DMS 273 (cell line): ENCODE results near the gene HEATR5B.
A peak's percentile ranks its signal among the peaks of the same experiment; 100 is the strongest.
"Not testable (repeated sequence)": the region's sequence is repeated elsewhere in the genome, so short reads cannot be mapped to it uniquely, and the experiment has no call there.

ENCODE experiments used
- DNase-seq: peaks from one replicate; lab custom pipeline; 2025; ENCODE audit not compliant: unreplicated experiment; lab: John Stamatoyannopoulos, UW

HEATR5B gene

GRCh38 chr2:36982467-36982866 lies 101.7 kb downstream of the HEATR5B start:
- no peak for DNase-seq

- no peak for DNase-seq
These were observed 102.3 kb downstream of the HEATR5B start for GRCh38 chr2:36981911-36982310.

- not testable (repeated sequence) for DNase-seq
These were observed 105.2 kb downstream of the HEATR5B start for GRCh38 chr2:36979007-36979406.

- DNase-seq: no peak
These were observed 108.1 kb downstream of the HEATR5B start for GRCh38 chr2:36976065-36976464.

GRCh38 chr2:36975306-36975705 lies 108.9 kb downstream of the HEATR5B start:
- no peak for DNase-seq

- no peak for DNase-seq
These were observed 110.9 kb downstream of the HEATR5B start for GRCh38 chr2:36973320-36973719.

- DNase-seq: no peak
These were observed 112.2 kb downstream of the HEATR5B start for GRCh38 chr2:36971990-36972389.

- DNase-seq: no peak
These were observed 116.8 kb downstream of the HEATR5B start for GRCh38 chr2:36967236-36967876.

GRCh38 chr2:36966370-36967235 lies 117.6 kb downstream of the HEATR5B start, which contains the start of gene STRN:
TSS of gene STRN (minus strand) at chr2:36966536. CDS start at chr2:36966463, 73 bp downstream.
- DNase-seq: peak; percentile 99

GRCh38 chr2:36965751-36966369 lies 118.3 kb downstream of the HEATR5B start:
- peak; percentile 71 for DNase-seq

GRCh38 chr2:36965206-36965605 lies 119.0 kb downstream of the HEATR5B start:
- DNase-seq: no peak

GRCh38 chr2:36964496-36965058 lies 119.6 kb downstream of the HEATR5B start:
- no peak for DNase-seq

- DNase-seq: no peak
These were observed 120.4 kb downstream of the HEATR5B start for GRCh38 chr2:36963734-36964133.

- no peak for DNase-seq
These were observed 121.1 kb downstream of the HEATR5B start for GRCh38 chr2:36963106-36963505.

GRCh38 chr2:36960773-36961172 lies 123.4 kb downstream of the HEATR5B start:
- DNase-seq: no peak

GRCh38 chr2:36960005-36960675 lies 124.0 kb downstream of the HEATR5B start:
- DNase-seq: no peak

- DNase-seq: no peak
These were observed 129.1 kb downstream of the HEATR5B start for GRCh38 chr2:36954977-36955607.

GRCh38 chr2:36952748-36953197 lies 131.4 kb downstream of the HEATR5B start:
- no peak for DNase-seq

GRCh38 chr2:36951574-36951973 lies 132.6 kb downstream of the HEATR5B start:
- DNase-seq: no peak

- no peak for DNase-seq
These were observed 133.1 kb downstream of the HEATR5B start for GRCh38 chr2:36951027-36951518.
